Adipocyte (in vitro differentiated cells): ENCODE results near the gene PRSS22.

Source experiments
- DNase-seq: peaks from one replicate; pipeline ENCODE4 v3.0.0-alpha.2; 2015; ENCODE audit warnings: low read depth
- H3K27me3 ChIP-seq: replicated peaks from 2 replicates; pipeline ENCODE4 v1.7.0; 2013; ENCODE audit warnings: mild to moderate bottlenecking, low read length, moderate library complexity; ENCODE audit not compliant: control insufficient read depth, insufficient read depth
- H3K36me3 ChIP-seq: 2 replicates; pipeline ENCODE4 v1.7.0; 2013; ENCODE audit warnings: low read length, mild to moderate bottlenecking, moderate library complexity; ENCODE audit not compliant: control insufficient read depth, insufficient read depth, severe bottlenecking
- H3K4me1 ChIP-seq: 2 replicates; pipeline ENCODE4 v1.7.0; 2013; ENCODE audit warnings: mild to moderate bottlenecking, low read length, moderate library complexity; ENCODE audit not compliant: control insufficient read depth, insufficient read depth
- H3K4me3 ChIP-seq: 2 replicates; pipeline ENCODE4 v1.7.0; 2013; ENCODE audit warnings: mild to moderate bottlenecking, low read length, moderate library complexity
- H3K9ac ChIP-seq: 2 replicates; pipeline ENCODE4 v1.7.0; 2013; ENCODE audit warnings: mild to moderate bottlenecking, low read length, moderate library complexity
- H3K9me3 ChIP-seq: 2 replicates; pipeline ENCODE4 v1.7.0; 2013; ENCODE audit warnings: mild to moderate bottlenecking, low read length, moderate library complexity; ENCODE audit not compliant: control insufficient read depth

Gene PRSS22

DNA sequence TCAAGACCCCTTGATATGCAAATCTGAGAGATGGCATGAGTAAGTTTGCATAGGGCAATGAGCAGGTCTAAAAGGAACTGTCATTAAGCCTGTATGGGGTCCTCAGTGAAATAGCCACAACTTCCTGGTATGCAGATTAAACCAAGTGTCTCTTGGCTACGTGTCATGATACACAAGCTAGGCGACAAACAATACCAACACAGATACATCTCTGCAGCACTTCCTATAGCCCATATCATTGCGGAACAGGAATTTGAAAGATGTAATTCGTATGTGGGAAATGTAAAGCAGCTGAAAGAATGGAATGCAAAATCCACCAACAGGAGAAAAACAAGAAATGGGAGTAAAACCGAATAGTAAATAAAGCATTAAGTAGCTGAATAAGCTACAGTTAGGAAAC lies 12.9 kb downstream of the PRSS22 start:
- Histone ChIP-seq H3K36me3 (no peaks in the 10 kb centered on the region), H3K9ac (no peak overlapping the region), H3K27me3 (peaks cover 9% of the 10 kb centered on the region), H3K4me1 (no peaks in the 10 kb centered on the region), H3K9me3 (no peaks in the 10 kb centered on the region), H3K4me3 (no peak overlapping the region)
- DNase-seq, result no peak

DNA sequence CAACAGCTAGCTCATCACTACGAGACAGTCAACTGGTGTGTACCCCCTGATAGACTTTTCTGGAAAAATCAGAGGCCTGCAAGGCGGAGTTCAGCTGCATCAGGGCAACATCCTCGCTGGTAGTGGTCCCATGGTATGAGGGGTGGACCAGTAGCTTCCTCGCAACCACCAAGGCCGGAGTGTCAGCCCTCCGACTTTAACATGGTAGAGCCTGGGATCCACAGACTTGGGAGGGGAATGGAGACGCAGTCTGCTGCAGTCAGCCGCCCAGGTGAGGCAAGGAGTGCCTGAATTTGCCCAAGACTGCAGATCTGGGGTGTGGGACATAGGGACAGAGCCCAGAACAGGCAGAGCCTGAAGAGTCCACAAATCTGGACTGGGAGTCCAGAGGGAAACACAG lies 14.4 kb downstream of the PRSS22 start:
- no peak overlapping the region for H3K9ac ChIP-seq
- peaks cover 5% of the 10 kb centered on the region for H3K4me1 ChIP-seq
- no peaks in the 10 kb centered on the region for H3K36me3 ChIP-seq
- DNase-seq, result no peak
- H3K9me3 ChIP-seq, result no peaks in the 10 kb centered on the region
- no peaks in the 10 kb centered on the region for H3K27me3 ChIP-seq
- no peak overlapping the region for H3K4me3 ChIP-seq

DNA sequence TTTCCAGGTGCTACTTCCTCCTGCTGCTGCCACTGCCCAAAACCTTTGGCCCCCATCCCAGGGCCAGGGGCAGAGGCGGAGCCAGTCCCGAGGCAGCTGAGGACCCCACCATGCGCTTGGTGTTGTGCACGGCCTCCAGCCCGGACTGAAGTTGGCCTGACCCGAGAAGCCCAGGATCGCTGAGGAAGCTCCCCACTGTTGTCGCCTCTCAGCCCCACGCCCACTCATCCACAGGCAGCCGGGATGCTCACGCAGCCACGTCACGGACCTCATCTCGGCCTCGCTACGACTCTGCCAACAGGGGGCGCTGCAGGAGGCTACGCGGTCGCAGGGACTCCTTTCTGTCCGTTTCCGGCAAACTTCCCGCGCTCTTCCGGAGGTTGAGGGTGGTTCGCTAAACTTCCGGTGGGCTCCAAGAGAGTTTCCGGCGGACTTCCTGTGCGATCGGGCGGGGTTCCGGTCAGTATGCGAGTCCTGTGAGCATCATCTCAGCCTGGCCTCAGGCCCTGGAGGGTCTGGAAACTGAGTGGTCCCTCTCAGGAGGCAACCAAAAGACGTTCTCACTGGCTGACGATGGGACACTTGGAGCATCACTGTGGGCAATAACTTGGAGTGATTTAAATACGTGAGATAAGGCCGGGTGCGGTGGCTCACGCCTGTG lies 15.5 kb downstream of the PRSS22 start:
- H3K4me1 ChIP-seq, result peaks cover 5% of the 10 kb centered on the region
- no peaks in the 10 kb centered on the region for H3K9me3 ChIP-seq
- H3K27me3 ChIP-seq, result no peaks in the 10 kb centered on the region
- DNase-seq, result peak; percentile 34
- peak overlapping the region; percentile 48 for H3K9ac ChIP-seq
- H3K36me3 ChIP-seq, result no peaks in the 10 kb centered on the region
- peak overlapping the region; percentile 77 for H3K4me3 ChIP-seq

DNA sequence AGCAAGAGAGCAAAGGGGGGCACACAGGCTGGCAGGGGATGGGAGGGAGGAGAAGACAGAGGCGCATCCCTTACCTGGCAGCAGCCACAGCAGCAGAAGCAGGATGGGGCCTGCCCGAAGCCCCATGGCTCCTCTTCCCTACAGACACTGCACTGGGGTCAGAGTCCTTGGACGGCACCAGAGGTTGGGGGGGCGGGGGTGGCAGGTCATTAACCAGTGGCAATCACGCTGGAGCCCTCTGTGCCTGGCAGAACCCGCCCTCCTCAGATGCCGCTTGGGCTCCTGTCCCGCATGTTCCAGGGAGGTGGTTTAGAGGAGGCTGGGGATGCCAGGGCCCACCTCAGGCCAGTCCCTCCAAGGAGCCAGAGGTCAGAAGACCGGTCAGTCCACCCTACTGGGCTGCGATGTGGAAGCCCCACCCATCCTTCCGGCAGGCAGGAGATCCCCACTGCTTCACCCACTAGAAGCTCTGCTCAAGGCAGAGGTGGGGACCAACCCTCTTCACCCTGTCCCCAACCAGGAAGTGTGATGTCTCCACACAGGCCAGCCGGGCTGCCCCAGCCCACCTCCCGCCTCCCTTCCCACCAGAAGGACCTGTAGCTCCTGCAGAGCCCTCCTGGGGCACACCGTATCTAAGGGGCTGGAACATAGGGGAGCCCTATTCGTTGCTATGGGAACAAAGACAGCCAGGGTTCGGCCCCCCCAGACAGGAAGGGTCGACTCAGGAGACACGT lies 16.2 kb downstream of the PRSS22 start:
- Histone ChIP-seq H3K9ac (peak overlapping the region; percentile 48), H3K27me3 (no peaks in the 10 kb centered on the region), H3K4me1 (peaks cover 5% of the 10 kb centered on the region), H3K9me3 (no peaks in the 10 kb centered on the region), H3K4me3 (peak overlapping the region; percentile 77), H3K36me3 (no peaks in the 10 kb centered on the region)
- DNase-seq, result no peak

DNA sequence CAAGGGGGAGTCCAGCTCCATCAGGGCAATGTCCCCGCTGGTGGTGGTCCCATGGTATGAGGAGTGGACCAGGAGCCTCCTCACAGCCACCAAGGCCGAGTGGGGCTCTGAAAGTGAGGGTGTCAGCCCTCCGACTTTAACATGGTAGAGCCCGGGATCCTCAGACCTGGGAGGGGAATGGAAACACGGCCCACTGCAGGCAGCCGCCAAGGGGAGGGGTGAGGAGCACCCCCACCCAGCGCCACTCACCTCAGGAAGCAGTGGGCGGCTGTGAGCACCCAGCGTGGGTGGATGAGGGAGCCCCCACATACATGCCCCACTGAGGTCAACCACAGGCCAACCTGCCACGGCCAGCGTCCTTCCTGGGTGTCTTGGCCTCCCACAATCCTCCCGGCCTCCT lies 17.1 kb downstream of the PRSS22 start:
- no peak overlapping the region for H3K9ac ChIP-seq
- H3K4me3 ChIP-seq, result no peak overlapping the region
- no peak for DNase-seq
- no peaks in the 10 kb centered on the region for H3K27me3 ChIP-seq
- no peaks in the 10 kb centered on the region for H3K9me3 ChIP-seq
- H3K4me1 ChIP-seq, result peaks cover 5% of the 10 kb centered on the region
- H3K36me3 ChIP-seq, result no peaks in the 10 kb centered on the region

DNA sequence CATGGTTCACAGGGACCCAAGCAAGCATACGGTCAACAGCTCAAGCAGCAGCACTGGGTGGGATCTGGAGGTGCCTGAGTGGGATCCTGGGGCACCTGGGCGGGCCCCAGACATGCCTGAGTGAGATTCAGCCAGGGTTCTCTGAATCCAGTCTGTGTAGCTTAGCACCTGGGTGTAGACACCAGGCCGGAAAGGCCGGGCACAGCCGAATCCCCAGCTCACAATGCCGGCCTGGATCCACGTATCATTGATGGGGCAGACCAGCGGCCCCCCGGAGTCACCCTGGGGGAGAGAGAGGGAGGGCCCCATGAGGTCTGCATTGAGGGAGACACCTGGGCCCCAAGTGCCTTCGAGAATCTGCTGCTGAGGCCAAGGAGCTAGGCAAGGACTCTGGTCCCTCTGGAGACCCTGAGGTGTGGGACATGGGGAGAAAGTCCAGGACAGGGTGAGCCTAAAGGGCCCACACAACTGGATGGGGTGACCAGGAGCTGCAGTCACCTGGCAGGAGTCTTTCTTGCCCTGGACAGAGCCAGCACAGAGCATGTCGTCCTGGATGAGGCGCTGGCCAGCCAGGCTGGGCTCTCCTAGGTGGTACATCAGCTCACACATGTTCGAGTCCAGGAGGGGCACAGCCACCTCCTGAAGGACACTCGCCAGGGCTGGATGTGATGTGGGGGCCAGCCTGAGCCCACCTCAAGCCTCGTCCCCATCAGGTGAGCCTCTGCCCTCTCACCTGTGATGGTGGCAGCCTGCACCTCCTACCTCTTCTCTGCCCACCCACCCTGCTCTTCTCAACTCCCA lies 18.1 kb downstream of the PRSS22 start:
- H3K36me3 ChIP-seq, result no peaks in the 10 kb centered on the region
- H3K27me3 ChIP-seq, result no peaks in the 10 kb centered on the region
- H3K4me1 ChIP-seq, result peaks cover 9% of the 10 kb centered on the region
- no peak overlapping the region for H3K4me3 ChIP-seq
- DNase-seq, result no peak
- peak overlapping the region; percentile 19 for H3K9ac ChIP-seq
- H3K9me3 ChIP-seq, result no peaks in the 10 kb centered on the region

DNA sequence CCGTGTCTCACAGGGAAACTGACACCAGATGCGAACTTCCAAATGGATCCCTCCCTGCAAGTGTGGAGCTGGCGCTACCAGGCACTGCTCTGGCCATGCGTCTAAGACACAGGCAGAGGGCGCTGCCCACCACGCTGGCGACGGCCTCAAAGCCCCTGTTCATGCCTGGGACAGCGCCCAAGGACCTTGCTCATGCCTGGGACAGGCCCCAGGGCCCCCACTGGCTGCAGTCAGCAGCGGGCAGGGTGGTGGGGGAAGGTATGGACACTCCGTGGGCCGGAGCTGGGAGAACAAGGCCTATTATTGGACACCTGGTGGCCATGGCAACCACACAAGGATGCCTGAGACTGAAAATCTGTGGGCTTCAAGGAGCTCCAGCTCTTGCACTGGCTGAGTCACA lies 19.0 kb downstream of the PRSS22 start:
- no peaks in the 10 kb centered on the region for H3K27me3 ChIP-seq
- peak; percentile 83 for DNase-seq
- no peaks in the 10 kb centered on the region for H3K9me3 ChIP-seq
- H3K36me3 ChIP-seq, result no peaks in the 10 kb centered on the region
- peaks cover 9% of the 10 kb centered on the region for H3K4me1 ChIP-seq
- no peak overlapping the region for H3K4me3 ChIP-seq
- peak overlapping the region; percentile 19 for H3K9ac ChIP-seq

DNA sequence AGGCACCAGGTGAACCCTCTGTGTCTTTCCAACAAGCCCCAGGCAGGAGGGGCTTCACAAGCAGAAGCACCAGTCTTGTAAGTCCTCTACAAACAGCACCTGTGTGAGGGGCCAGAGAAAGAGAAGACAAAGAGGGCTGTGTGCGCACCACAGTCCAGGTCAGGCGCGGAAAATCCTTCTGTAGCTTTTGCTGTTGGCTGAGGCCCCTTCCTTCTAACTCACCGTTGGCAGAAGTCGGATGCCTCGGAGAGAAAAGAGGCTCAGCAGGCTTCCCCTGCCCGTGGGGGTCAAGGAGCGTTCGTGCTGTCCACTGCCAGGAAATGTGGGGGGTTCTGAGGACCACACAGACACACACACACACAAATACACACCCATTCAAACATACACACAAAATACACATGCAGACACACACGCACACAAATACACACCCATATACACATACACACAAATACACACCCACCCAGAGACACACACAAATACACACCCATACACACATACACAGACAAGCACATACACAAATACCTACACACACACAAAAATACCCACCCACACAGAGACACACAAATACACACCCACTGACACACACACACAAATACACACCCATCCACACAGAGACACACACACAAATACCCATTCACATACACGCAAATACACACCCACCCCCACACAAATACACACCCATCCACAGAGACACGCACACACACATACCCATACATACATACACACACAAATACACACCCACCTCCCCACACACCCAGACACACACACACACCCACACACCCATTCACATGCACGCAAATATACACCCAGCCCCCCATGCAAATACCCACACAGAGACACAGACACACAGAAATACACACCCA lies 21.1 kb downstream of the PRSS22 start:
- no peak for DNase-seq

DNA sequence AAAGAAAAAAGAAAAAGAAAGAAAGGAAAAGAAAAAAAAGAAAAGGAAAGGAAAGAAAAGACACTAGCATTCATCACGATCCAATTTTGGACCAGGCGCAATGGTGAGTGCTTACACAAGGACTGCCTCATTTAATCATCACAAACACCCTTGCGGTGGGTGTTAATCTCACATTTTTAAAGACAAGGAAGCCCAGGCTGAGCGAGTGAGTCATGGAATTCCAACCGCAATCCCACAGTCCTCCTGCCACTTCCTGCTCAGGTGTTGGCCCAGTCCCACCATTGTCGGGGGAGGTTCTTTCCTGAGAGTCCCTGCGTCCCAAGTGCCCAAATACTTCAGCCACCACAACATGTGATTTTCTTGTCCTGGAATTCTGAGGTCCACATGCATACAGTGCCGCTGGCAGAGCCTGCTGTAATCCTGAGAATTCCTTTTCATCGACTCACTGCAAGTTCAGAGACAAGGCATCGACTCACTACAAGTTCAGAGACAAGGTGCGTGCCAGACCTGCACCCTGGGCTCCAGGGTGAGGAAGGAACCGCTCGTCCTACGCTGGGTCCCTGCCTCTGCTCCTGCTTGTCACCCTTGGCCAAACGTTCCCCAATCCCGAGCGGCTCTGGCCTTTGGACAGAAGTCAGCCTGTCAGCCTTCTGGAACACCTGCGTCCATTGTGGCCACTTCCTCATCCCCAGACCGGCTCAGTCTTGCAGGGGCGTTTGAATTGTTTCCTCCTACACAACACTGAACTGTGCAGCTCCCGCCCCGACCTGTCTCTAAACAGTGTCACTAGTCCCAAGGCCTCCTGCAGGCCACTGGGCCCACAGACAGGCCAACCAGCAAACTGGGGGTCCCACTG lies 22.1 kb downstream of the PRSS22 start:
- peak; percentile 79 for DNase-seq
- Histone ChIP-seq H3K36me3 (no peaks in the 10 kb centered on the region), H3K4me1 (peaks cover 9% of the 10 kb centered on the region), H3K9ac (no peak overlapping the region), H3K4me3 (no peak overlapping the region), H3K27me3 (peaks cover 22% of the 10 kb centered on the region), H3K9me3 (no peaks in the 10 kb centered on the region)

More for the DNA sequence above, 21.1 kb downstream of the PRSS22 start:
- no peak overlapping the region for H3K4me3 ChIP-seq
- H3K9ac ChIP-seq, result no peak overlapping the region
- H3K27me3 ChIP-seq, result peaks cover 12% of the 10 kb centered on the region
- no peaks in the 10 kb centered on the region for H3K36me3 ChIP-seq
- peaks cover 9% of the 10 kb centered on the region for H3K4me1 ChIP-seq
- H3K9me3 ChIP-seq, result no peaks in the 10 kb centered on the region

DNA sequence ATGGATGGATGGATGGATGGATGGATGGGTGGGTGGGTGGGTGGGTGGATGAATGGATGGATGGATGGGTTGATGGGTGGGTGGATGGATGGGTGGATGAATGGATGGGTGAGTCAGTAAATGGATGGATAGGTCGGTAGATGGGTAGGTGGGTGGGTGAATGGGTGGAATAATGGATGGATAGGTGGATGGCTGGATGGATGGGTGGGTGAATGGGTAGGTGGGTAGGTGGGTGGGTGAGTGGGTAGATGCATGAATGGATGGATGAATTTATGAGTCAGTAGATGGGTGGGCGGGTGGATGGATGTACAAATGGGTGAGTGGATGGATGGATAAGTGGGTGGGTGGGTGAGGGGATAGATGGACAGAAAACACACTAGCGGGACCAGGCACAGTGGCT lies 23.0 kb downstream of the PRSS22 start:
- no peak overlapping the region for H3K9ac ChIP-seq
- H3K9me3 ChIP-seq, result no peaks in the 10 kb centered on the region
- H3K36me3 ChIP-seq, result no peaks in the 10 kb centered on the region
- peaks cover 25% of the 10 kb centered on the region for H3K27me3 ChIP-seq
- H3K4me1 ChIP-seq, result peaks cover 9% of the 10 kb centered on the region
- no peak overlapping the region for H3K4me3 ChIP-seq
- DNase-seq, result no peak
